GM19467 (cell line): ENCODE data around the gene PCDHB4.
"Not testable (repeated sequence)": the region's sequence is repeated elsewhere in the genome, so short reads cannot be mapped to it uniquely, and the experiment has no call there.

Source experiments
- ATAC-seq: cut with Tn5 transposase; IDR thresholded peaks from one replicate; pipeline ENCODE4 v1.9.1; 2021; ENCODE audit warnings: mild to moderate bottlenecking, moderate library complexity; ENCODE audit not compliant: unreplicated experiment

PCDHB4 gene

GRCh38 chr5:141149812-141150211, 28.2 kb downstream of the PCDHB4 start, which contains the start of gene PCDHB6:
Gene PCDHB6 (plus strand): TSS chr5:141150057. CDS start chr5:141150258, 201 bp downstream.
- no peak for ATAC-seq

GRCh38 chr5:141150224-141150992, 28.8 kb downstream of the PCDHB4 start:
- ATAC-seq, result no peak

GRCh38 chr5:141150993-141151325, 29.3 kb downstream of the PCDHB4 start:
- ATAC-seq, result no peak

DNA sequence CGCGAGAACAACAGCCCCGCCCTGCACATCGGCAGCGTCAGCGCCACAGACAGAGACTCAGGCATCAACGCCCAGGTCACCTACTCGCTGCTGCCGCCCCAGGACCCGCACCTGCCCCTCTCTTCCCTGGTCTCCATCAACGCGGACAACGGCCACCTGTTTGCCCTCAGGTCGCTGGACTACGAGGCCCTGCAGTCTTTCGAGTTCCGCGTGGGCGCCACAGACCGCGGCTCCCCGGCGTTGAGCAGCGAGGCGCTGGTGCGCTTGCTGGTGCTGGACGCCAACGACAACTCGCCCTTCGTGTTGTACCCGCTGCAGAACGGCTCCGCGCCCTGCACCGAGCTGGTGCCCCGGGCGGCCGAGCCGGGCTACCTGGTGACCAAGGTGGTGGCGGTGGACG, 30.0 kb downstream of the PCDHB4 start:
- not testable (repeated sequence) for ATAC-seq

- ATAC-seq, result not testable (repeated sequence)
Measured at GRCh38 chr5:141152096-141152495, 30.5 kb downstream of the PCDHB4 start.

GRCh38 chr5:141155540-141156374, 34.1 kb downstream of the PCDHB4 start:
- ATAC-seq, result no peak

GRCh38 chr5:141157356-141157755, 35.7 kb downstream of the PCDHB4 start:
- ATAC-seq, result not testable (repeated sequence)

GRCh38 chr5:141157901-141158300, 36.3 kb downstream of the PCDHB4 start:
- not testable (repeated sequence) for ATAC-seq

- no peak for ATAC-seq
Measured at GRCh38 chr5:141172381-141173204, 51.0 kb downstream of the PCDHB4 start, which contains the start of gene PCDHB7. Gene PCDHB7 (plus strand): TSS chr5:141172644. CDS start chr5:141172836, 192 bp downstream.

GRCh38 chr5:141174291-141175104, 52.9 kb downstream of the PCDHB4 start:
- not testable (repeated sequence) for ATAC-seq
